ENCODE measurements around the gene MDN1.
"Not testable (repeated sequence)": the region's sequence is repeated elsewhere in the genome, so short reads cannot be mapped to it uniquely, and the experiment has no call there.

MDN1 gene

GRCh38 chr6:89643406-89643805 is 176.2 kb downstream of the MDN1 start:
- no peak for DNase-seq

- no peak for DNase-seq
These were observed 176.6 kb downstream of the MDN1 start for GRCh38 chr6:89642956-89643355.

- DNase-seq: not testable (repeated sequence)
These were observed 178.0 kb downstream of the MDN1 start for GRCh38 chr6:89641581-89641980.

- no peak for DNase-seq
These were observed 178.8 kb downstream of the MDN1 start for GRCh38 chr6:89640804-89641203.

- peak; percentile 89 for DNase-seq
These were observed 181.0 kb downstream of the MDN1 start, which contains the start of gene LYRM2 for GRCh38 chr6:89638320-89639195. Gene LYRM2, minus strand, starts transcription at chr6:89638747. Its CDS starts 31 bp downstream, at chr6:89638716.

GRCh38 chr6:89637960-89638319 is 181.7 kb downstream of the MDN1 start:
- no peak for DNase-seq

- not testable (repeated sequence) for DNase-seq
These were observed 183.2 kb downstream of the MDN1 start for GRCh38 chr6:89636412-89636811.

GRCh38 chr6:89630488-89630887 is 189.1 kb downstream of the MDN1 start:
- no peak for DNase-seq

GRCh38 chr6:89623749-89624148 is 195.8 kb downstream of the MDN1 start:
- no peak for DNase-seq

- no peak for DNase-seq
These were observed 200.0 kb downstream of the MDN1 start for GRCh38 chr6:89619567-89619966.

GRCh38 chr6:89618026-89618425 is 201.6 kb downstream of the MDN1 start:
- DNase-seq: no peak

- no peak for DNase-seq
These were observed 203.1 kb downstream of the MDN1 start for GRCh38 chr6:89616531-89616930.

GRCh38 chr6:89615882-89616281 is 203.7 kb downstream of the MDN1 start:
- no peak for DNase-seq

- DNase-seq: no peak
These were observed 205.8 kb downstream of the MDN1 start for GRCh38 chr6:89613790-89614189.

- DNase-seq: no peak
These were observed 207.5 kb downstream of the MDN1 start for GRCh38 chr6:89612121-89612520.

- DNase-seq: no peak
These were observed 207.9 kb downstream of the MDN1 start for GRCh38 chr6:89611666-89612065.

GRCh38 chr6:89610149-89610642 is 209.4 kb downstream of the MDN1 start:
- DNase-seq: peak; percentile 70 to 77

- no peak for DNase-seq
These were observed 213.7 kb downstream of the MDN1 start for GRCh38 chr6:89605861-89606260.

GRCh38 chr6:89604653-89605052 is 214.9 kb downstream of the MDN1 start:
- DNase-seq: no peak

- DNase-seq: no peak
These were observed 217.4 kb downstream of the MDN1 start for GRCh38 chr6:89602166-89602565.

GRCh38 chr6:89599727-89600126 is 219.9 kb downstream of the MDN1 start:
- DNase-seq: no peak

- DNase-seq: no peak
These were observed 221.6 kb downstream of the MDN1 start for GRCh38 chr6:89597988-89598387.

- DNase-seq: no peak
These were observed 222.2 kb downstream of the MDN1 start for GRCh38 chr6:89597372-89597771.

GRCh38 chr6:89596484-89596883 is 223.1 kb downstream of the MDN1 start:
- DNase-seq: no peak

GRCh38 chr6:89596056-89596455 is 223.5 kb downstream of the MDN1 start:
- peak; percentile 4 to 20 for DNase-seq

Measured in CD4-positive, alpha-beta T cell treated with Interleukin-1 beta for 1 hour (primary cell).